Loucy (cell line): ENCODE measurements around the gene STAT4.

ENCODE experiments used
- H2AFZ ChIP-seq: fragments of 200-600 bp; sonication (generic); 2 replicates; pipeline ENCODE4 v1.6.0; 2016; ENCODE audit warnings: antibody characterized with exemption, mild to moderate bottlenecking, low read length, moderate library complexity
- H3F3A ChIP-seq: fragments of 200-600 bp; 2 replicates; pipeline ENCODE4 v1.6.0; 2016; ENCODE audit warnings: antibody characterized with exemption, low read depth, mild to moderate bottlenecking
- H3K27me3 ChIP-seq: fragments of 200-600 bp; sonication (generic); 2 replicates; pipeline ENCODE4 v1.6.1; 2014; ENCODE audit warnings: low read length, mild to moderate bottlenecking; ENCODE audit not compliant: insufficient read depth, poor library complexity, severe bottlenecking
- H3K36me3 ChIP-seq: fragments of 200-600 bp; sonication (generic); 2 replicates; pipeline ENCODE4 v1.6.1; 2016; ENCODE audit warnings: low read length; ENCODE audit not compliant: insufficient read depth
- H3K4me1 ChIP-seq: fragments of 200-600 bp; sonication (generic); 2 replicates; pipeline ENCODE4 v1.5.1; 2014; ENCODE audit warnings: low read length, mild to moderate bottlenecking; ENCODE audit not compliant: insufficient read depth, poor library complexity, severe bottlenecking
- H3K4me2 ChIP-seq: fragments of 200-600 bp; sonication (generic); 2 replicates; pipeline ENCODE4 v1.6.0; 2014; ENCODE audit warnings: antibody characterized with exemption, low read length, low read depth, mild to moderate bottlenecking; ENCODE audit not compliant: poor library complexity, severe bottlenecking
- H3K4me3 ChIP-seq: fragments of 200-600 bp; sonication (generic); 2 replicates; pipeline ENCODE4 v1.5.1; 2014; ENCODE audit warnings: low read length, mild to moderate bottlenecking, mixed read lengths; ENCODE audit not compliant: poor library complexity, severe bottlenecking
- H3K79me2 ChIP-seq: fragments of 200-600 bp; sonication (generic); 2 replicates; pipeline ENCODE4 v1.6.1; 2014; ENCODE audit warnings: low read length; ENCODE audit not compliant: insufficient read depth
- H3K9ac ChIP-seq: fragments of 200-600 bp; sonication (generic); 2 replicates; pipeline ENCODE4 v1.6.0; 2014; ENCODE audit warnings: mild to moderate bottlenecking, low read depth, low read length, moderate library complexity; ENCODE audit not compliant: poor library complexity, severe bottlenecking
- H3K9me2 ChIP-seq: fragments of 200-600 bp; sonication (generic); replicated peaks from 2 replicates; pipeline ENCODE4 v1.6.1; 2016; ENCODE audit warnings: low read depth, low read length, mixed read lengths
- H3K9me3 ChIP-seq: fragments of 200-600 bp; sonication (generic); 2 replicates; pipeline ENCODE4 v1.6.1; 2014; ENCODE audit warnings: mild to moderate bottlenecking, antibody characterized with exemption, low read length, low read depth; ENCODE audit not compliant: insufficient read depth
- H4K20me1 ChIP-seq: fragments of 200-600 bp; sonication (generic); 2 replicates; pipeline ENCODE4 v1.6.0; 2014; ENCODE audit warnings: antibody characterized with exemption, low read length, mild to moderate bottlenecking; ENCODE audit not compliant: insufficient read depth, poor library complexity, severe bottlenecking
- EZH2phosphoT487 ChIP-seq: fragments of 200-600 bp; IDR thresholded peaks from 2 replicates; pipeline ENCODE4 v1.6.1; 2018; ENCODE audit warnings: antibody characterized with exemption, mild to moderate bottlenecking, moderate library complexity, borderline replicate concordance
- TF ChIP-seq, protein P1 (sequence below): fragments of 200-600 bp; sonication (generic); conservative IDR thresholded peaks from 2 replicates; pipeline ENCODE4 v1.5.1; 2014; ENCODE audit warnings: mild to moderate bottlenecking, antibody characterized with exemption, low read length

STAT4 gene

DNA sequence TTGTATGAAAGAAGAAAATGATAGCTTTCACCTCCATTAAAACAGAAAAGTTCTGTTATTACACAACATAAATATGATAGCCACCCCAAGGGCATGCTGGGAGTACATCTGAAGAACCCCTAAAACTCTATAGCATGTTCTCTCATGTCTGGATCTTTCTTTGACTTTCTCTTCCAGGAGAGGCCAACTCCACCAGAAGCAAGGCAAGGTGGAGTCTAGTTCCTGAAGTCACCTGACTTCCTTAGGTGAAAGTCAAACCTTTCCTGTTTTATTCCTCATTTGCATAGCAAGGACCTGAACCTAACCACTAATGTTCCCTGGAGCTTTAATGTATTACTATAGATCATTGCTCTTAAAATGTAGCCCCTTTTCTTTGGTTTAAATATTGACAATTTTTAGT, 142.5 kb downstream of the STAT4 start:
- H3K36me3 ChIP-seq: peaks cover 48% of the 10 kb centered on the region
- TF ChIP-seq, protein P1, sequence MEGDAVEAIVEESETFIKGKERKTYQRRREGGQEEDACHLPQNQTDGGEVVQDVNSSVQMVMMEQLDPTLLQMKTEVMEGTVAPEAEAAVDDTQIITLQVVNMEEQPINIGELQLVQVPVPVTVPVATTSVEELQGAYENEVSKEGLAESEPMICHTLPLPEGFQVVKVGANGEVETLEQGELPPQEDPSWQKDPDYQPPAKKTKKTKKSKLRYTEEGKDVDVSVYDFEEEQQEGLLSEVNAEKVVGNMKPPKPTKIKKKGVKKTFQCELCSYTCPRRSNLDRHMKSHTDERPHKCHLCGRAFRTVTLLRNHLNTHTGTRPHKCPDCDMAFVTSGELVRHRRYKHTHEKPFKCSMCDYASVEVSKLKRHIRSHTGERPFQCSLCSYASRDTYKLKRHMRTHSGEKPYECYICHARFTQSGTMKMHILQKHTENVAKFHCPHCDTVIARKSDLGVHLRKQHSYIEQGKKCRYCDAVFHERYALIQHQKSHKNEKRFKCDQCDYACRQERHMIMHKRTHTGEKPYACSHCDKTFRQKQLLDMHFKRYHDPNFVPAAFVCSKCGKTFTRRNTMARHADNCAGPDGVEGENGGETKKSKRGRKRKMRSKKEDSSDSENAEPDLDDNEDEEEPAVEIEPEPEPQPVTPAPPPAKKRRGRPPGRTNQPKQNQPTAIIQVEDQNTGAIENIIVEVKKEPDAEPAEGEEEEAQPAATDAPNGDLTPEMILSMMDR: no peak
- TF ChIP-seq EZH2phosphoT487: no peak
- peaks cover 41% of the 10 kb centered on the region for H3K4me1 ChIP-seq
- H4K20me1 ChIP-seq: peaks cover 14% of the 10 kb centered on the region
- H3K79me2 ChIP-seq: peaks cover 32% of the 10 kb centered on the region
- no peak overlapping the region for H2AFZ ChIP-seq
- no peak overlapping the region for H3K9ac ChIP-seq
- H3K4me2 ChIP-seq: peak overlapping the region; percentile 43
- no peak overlapping the region for H3K4me3 ChIP-seq
- no peaks in the 10 kb centered on the region for H3K9me2 ChIP-seq
- peaks cover 10% of the 10 kb centered on the region; the same call in 1 of the 2 replicates for H3K9me3 ChIP-seq
- H3F3A ChIP-seq: 0 out of 2 replicates have a peak, but pooled peaks cover 3% of the 10 kb centered on the region
- no peaks in the 10 kb centered on the region for H3K27me3 ChIP-seq

DNA sequence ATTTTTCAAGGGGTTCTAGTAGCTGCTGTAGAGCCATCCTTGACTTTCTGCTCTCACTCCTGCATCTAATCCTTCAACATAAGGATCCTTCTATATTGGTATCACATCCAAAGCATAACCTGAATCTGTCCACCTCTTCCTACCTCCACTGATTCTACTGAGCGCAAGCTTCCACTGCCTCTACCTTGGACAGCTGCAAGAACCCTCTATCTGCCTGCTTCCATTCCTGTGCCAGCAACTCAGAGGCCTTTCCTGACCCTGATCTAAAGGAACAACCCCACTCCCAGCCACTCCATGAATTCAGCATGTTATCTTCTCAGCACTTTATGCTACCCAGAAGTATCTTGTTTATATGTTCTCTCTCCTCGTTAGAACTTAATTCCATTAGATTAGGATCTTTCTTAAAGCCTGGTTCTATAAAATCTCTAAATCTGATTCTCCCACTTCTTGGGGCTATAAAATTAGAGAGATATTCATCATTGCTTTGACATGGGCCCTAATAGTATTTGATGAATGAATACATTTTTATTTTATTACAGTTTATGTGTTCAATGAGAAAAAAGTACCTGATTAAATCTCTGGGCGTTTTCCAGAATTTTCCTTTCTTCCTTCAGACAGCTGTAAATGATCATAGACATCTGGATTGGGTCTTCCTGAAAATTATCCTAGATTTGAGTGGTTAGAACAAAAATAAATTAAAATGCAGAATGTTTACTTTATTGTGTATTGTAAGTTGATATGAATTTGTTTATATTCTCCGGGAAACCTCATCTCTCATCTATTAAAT, 143.6 kb downstream of the STAT4 start:
- 0 out of 2 replicates have a peak, but pooled peaks cover 3% of the 10 kb centered on the region for H3F3A ChIP-seq

DNA sequence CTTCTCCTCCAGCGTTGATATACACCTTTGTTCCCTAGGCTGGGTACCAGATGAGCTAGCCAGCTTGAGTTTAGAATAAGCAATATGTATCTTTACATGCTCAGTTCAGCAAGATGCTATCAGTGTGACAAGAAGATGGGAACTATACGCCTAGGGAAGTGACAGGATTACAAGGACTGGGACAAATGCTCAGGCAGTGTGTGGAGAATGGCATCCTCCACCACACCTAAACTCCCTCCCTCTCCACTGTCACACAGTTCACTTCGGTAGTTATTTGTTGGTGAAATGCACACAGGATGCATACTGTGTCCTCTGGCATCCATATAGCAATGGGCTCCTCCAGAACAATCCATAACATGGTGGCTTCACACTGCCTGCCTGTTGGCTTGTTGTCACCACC, 144.5 kb downstream of the STAT4 start:
- H3F3A ChIP-seq: 0 out of 2 replicates have a peak, but pooled peaks cover 3% of the 10 kb centered on the region
- TF ChIP-seq, protein P1: no peak
- TF ChIP-seq EZH2phosphoT487: no peak
- no peak overlapping the region for H3K4me2 ChIP-seq
- no peaks in the 10 kb centered on the region for H3K9me2 ChIP-seq
- H3K4me1 ChIP-seq: peaks cover 25% of the 10 kb centered on the region
- H3K36me3 ChIP-seq: peaks cover 64% of the 10 kb centered on the region
- H3K79me2 ChIP-seq: peaks cover 12% of the 10 kb centered on the region
- H3K9ac ChIP-seq: no peak overlapping the region
- H3K4me3 ChIP-seq: no peak overlapping the region
- H4K20me1 ChIP-seq: peaks cover 3% of the 10 kb centered on the region
- H3K9me3 ChIP-seq: peaks cover 10% of the 10 kb centered on the region; the same call in 1 of the 2 replicates
- no peak overlapping the region for H2AFZ ChIP-seq
- no peaks in the 10 kb centered on the region for H3K27me3 ChIP-seq

More for the DNA sequence above, 143.6 kb downstream of the STAT4 start:
- H3K9me3 ChIP-seq: peaks cover 10% of the 10 kb centered on the region; the same call in 1 of the 2 replicates
- H4K20me1 ChIP-seq: peaks cover 3% of the 10 kb centered on the region
- no peak overlapping the region for H3K4me3 ChIP-seq
- H3K9ac ChIP-seq: no peak overlapping the region
- peaks cover 30% of the 10 kb centered on the region for H3K4me1 ChIP-seq
- no peak for TF ChIP-seq EZH2phosphoT487
- no peaks in the 10 kb centered on the region for H3K27me3 ChIP-seq
- peaks cover 21% of the 10 kb centered on the region for H3K79me2 ChIP-seq
- H3K4me2 ChIP-seq: no peak overlapping the region
- H3K9me2 ChIP-seq: no peaks in the 10 kb centered on the region
- no peak overlapping the region for H2AFZ ChIP-seq
- peaks cover 59% of the 10 kb centered on the region for H3K36me3 ChIP-seq
